Uterus (tissue), 4 donors: ENCODE data around the gene ACVR2A. TPM values are rescaled to one million over a fixed set of nuclear protein-coding genes. Genes with fewer than 3 reads are reported as not detected.

Experiments
- DNase-seq, 2 donors: peaks; one replicate each; pipeline ENCODE4 v3.0.0-alpha.2; 2019 to 2020
- H3K27ac ChIP-seq, 2 donors: fragments of 200-600 bp; sonication (generic); 1 replicate in 1 of 2; 2 replicates in 1 of 2; pipeline ENCODE4 v1.5.1; 2016 to 2018
- H3K27me3 ChIP-seq, 2 donors: fragments of 200-600 bp; sonication (generic); one replicate each; pipeline ENCODE4 v1.5.1; 2018 to 2019; ENCODE audit warnings: control low read depth in 1 of 2
- H3K36me3 ChIP-seq, 2 donors: fragments of 200-600 bp; sonication (generic); one replicate each; pipeline ENCODE4 v1.5.1; 2019; ENCODE audit warnings: control low read depth in 1 of 2
- H3K4me1 ChIP-seq, 2 donors: fragments of 200-600 bp; sonication (generic); one replicate each; pipeline ENCODE4 v1.5.1; 2018 to 2019; ENCODE audit warnings: control low read depth in 1 of 2
- H3K4me3 ChIP-seq, 2 donors: fragments of 200-600 bp; sonication (generic); 1 replicate in 1 of 2; 2 replicates in 1 of 2; pipeline ENCODE4 v1.5.1; 2018 to 2019; ENCODE audit warnings: mild to moderate bottlenecking in 1 of 2
- H3K9me3 ChIP-seq, 2 donors: fragments of 200-600 bp; sonication (generic); one replicate each; pipeline ENCODE4 v1.5.1; 2019; ENCODE audit warnings: control low read depth in 1 of 2
- CTCF ChIP-seq, 4 experiments: fragments of 200-600 bp in 2 of 4; fragments of 450-650 bp in 2 of 4; sonication (generic) in 2 of 4; IDR thresholded peaks; one replicate each; pipeline ENCODE4 v1.5.1; 2016 to 2019; ENCODE audit warnings: antibody characterized with exemption in 4 of 4, mild to moderate bottlenecking in 2 of 4, moderate library complexity in 1 of 4
- POLR2A ChIP-seq, 2 donors: fragments of 450-650 bp; IDR thresholded peaks; one replicate each; pipeline ENCODE4 v1.6.1; 2016; ENCODE audit warnings: antibody characterized with exemption in 2 of 2, mild to moderate bottlenecking in 1 of 2, moderate library complexity in 1 of 2
- intact Hi-C: fragments of 100-400 bp; cut with DNase I; formaldehyde crosslinking; loops from one replicate; pipeline ENCODE4 v1.15.1; 2023; ENCODE audit warnings: low total_unique reads
- total RNA-seq, 4 donors: library from RNA; depleted of rRNA in 3 of 4; stranded (reverse); fragments of >200 nt in 3 of 4; gene quantifications; one replicate each; pipeline versions ENCODE4 v1.1.0 to v1.2.4, GENCODE V29; 2014 to 2023
- donor health status: DM: yes; HTN: yes; CAD: no.

The ACVR2A gene
- total RNA-seq, 4 donors from 2014 or later: 35.0 to 67.5 (median 56.2) TPM

- Histone ChIP-seq H3K9me3 (no peaks in the 10 kb centered on the region), H3K36me3 (no peaks in the 10 kb centered on the region), H3K4me3 (no peak overlapping the region), H3K27ac (no peak overlapping the region), H3K4me1 (no peaks in the 10 kb centered on the region), H3K27me3 (no peaks in the 10 kb centered on the region)
- no peak for DNase-seq
- intact Hi-C loops: no loop called here
- TF ChIP-seq CTCF (IDR thresholded peaks at IDR 0.05) (no peak), POLR2A (IDR thresholded peaks at IDR 0.05) (no peak)
These were observed 15.7 kb upstream of the ACVR2A start for GRCh38 chr2:147829106-147829505.

- Histone ChIP-seq H3K27me3 (no peaks in the 10 kb centered on the region), H3K36me3 (no peaks in the 10 kb centered on the region), H3K9me3 (no peaks in the 10 kb centered on the region), H3K4me3 (no peak overlapping the region), H3K27ac (no peak overlapping the region), H3K4me1 (no peaks in the 10 kb centered on the region)
- no peak for DNase-seq
- TF ChIP-seq CTCF (IDR thresholded peaks at IDR 0.05) (no peak), POLR2A (IDR thresholded peaks at IDR 0.05) (no peak)
- intact Hi-C loops: no loop called here
These were observed 8.7 kb upstream of the ACVR2A start for GRCh38 chr2:147836099-147836498.

GRCh38 chr2:147843391-147843863, 1.4 kb upstream of the ACVR2A start:
- Histone ChIP-seq H3K4me1 (peaks cover 0 to 4% of the 10 kb centered on the region in 2 donors), H3K4me3 (peak overlapping the region; percentile 71 to 91), H3K27me3 (no peaks in the 10 kb centered on the region), H3K27ac (peak overlapping the region; percentile 98 to 99), H3K36me3 (no peaks in the 10 kb centered on the region), H3K9me3 (no peaks in the 10 kb centered on the region)
- no peak for TF ChIP-seq POLR2A (IDR thresholded peaks at IDR 0.05)
- no peak for TF ChIP-seq CTCF (IDR thresholded peaks at IDR 0.05)
- DNase-seq: no peak
- intact Hi-C loops: no loop called here

GRCh38 chr2:147843864-147844696, 749 bp upstream of the ACVR2A start:
- no peaks in the 10 kb centered on the region for H3K27me3 ChIP-seq
- TF ChIP-seq CTCF (IDR thresholded peaks at IDR 0.05) (peak; percentile 24 to 51 (median 32)), POLR2A (IDR thresholded peaks at IDR 0.05) (peak; percentile 36 to 83)
- DNase-seq: peak; percentile 91 to 93
- intact Hi-C loops: no loop called here
- no peaks in the 10 kb centered on the region for H3K9me3 ChIP-seq
- H3K27ac ChIP-seq: peak overlapping the region; percentile 98 to 99
- H3K4me1 ChIP-seq: peaks cover 0 to 4% of the 10 kb centered on the region in 2 donors
- peak overlapping the region; percentile 71 to 91 for H3K4me3 ChIP-seq
- H3K36me3 ChIP-seq: no peaks in the 10 kb centered on the region

GRCh38 chr2:147845411-147845971, 662 bp downstream of the ACVR2A start:
- Histone ChIP-seq H3K4me3 (peak overlapping the region; percentile 71 to 91), H3K4me1 (peaks cover 0 to 4% of the 10 kb centered on the region in 2 donors), H3K36me3 (no peaks in the 10 kb centered on the region), H3K27ac (peak overlapping the region; percentile 98 to 99), H3K27me3 (no peaks in the 10 kb centered on the region), H3K9me3 (no peaks in the 10 kb centered on the region)
- TF ChIP-seq CTCF (IDR thresholded peaks at IDR 0.05) (no peak), POLR2A (IDR thresholded peaks at IDR 0.05) (no peak)
- DNase-seq: no peak
- intact Hi-C loops: no loop called here
